CD4-positive, alpha-beta T cell treated with Interleukin-17A for 4 hours (primary cell): ENCODE results near the gene SEMA5A.

Experiments used
- DNase-seq: peaks from one replicate; pipeline ENCODE4 v3.0.0-alpha.2; 2020; ENCODE audit warnings: mixed read lengths

The SEMA5A gene

GRCh38 chr5:9513827-9514226, 32.0 kb downstream of the SEMA5A start:
- no peak for DNase-seq

- no peak for DNase-seq
These were observed 33.4 kb downstream of the SEMA5A start for GRCh38 chr5:9512457-9512856.

- no peak for DNase-seq
These were observed 37.9 kb downstream of the SEMA5A start for GRCh38 chr5:9507974-9508373.

- no peak for DNase-seq
These were observed 40.6 kb downstream of the SEMA5A start for GRCh38 chr5:9505225-9505624.

GRCh38 chr5:9502864-9503263, 43.0 kb downstream of the SEMA5A start:
- DNase-seq = no peak

GRCh38 chr5:9502050-9502834, 43.6 kb downstream of the SEMA5A start:
- DNase-seq = no peak

- DNase-seq = no peak
These were observed 45.2 kb downstream of the SEMA5A start for GRCh38 chr5:9500625-9501024.

- no peak for DNase-seq
These were observed 45.7 kb downstream of the SEMA5A start for GRCh38 chr5:9500193-9500592.

GRCh38 chr5:9499498-9499876, 46.4 kb downstream of the SEMA5A start:
- no peak for DNase-seq

- no peak for DNase-seq
These were observed 47.1 kb downstream of the SEMA5A start for GRCh38 chr5:9498541-9499497.

- no peak for DNase-seq
These were observed 48.5 kb downstream of the SEMA5A start for GRCh38 chr5:9497347-9497746.

- DNase-seq = no peak
These were observed 49.1 kb downstream of the SEMA5A start for GRCh38 chr5:9496801-9497200.

GRCh38 chr5:9495121-9495520, 50.8 kb downstream of the SEMA5A start:
- no peak for DNase-seq

- no peak for DNase-seq
These were observed 51.6 kb downstream of the SEMA5A start for GRCh38 chr5:9494301-9494700.

GRCh38 chr5:9490494-9491097, 55.3 kb downstream of the SEMA5A start:
- DNase-seq = no peak

- no peak for DNase-seq
These were observed 62.1 kb downstream of the SEMA5A start for GRCh38 chr5:9483779-9484178.

GRCh38 chr5:9483243-9483642, 62.6 kb downstream of the SEMA5A start:
- DNase-seq = no peak

- no peak for DNase-seq
These were observed 63.5 kb downstream of the SEMA5A start for GRCh38 chr5:9482381-9482780.

- no peak for DNase-seq
These were observed 65.4 kb downstream of the SEMA5A start for GRCh38 chr5:9480499-9480898.

- DNase-seq = no peak
These were observed 65.9 kb downstream of the SEMA5A start for GRCh38 chr5:9479990-9480389.

- DNase-seq = no peak
These were observed 66.5 kb downstream of the SEMA5A start for GRCh38 chr5:9479361-9479760.

- DNase-seq = no peak
These were observed 68.3 kb downstream of the SEMA5A start for GRCh38 chr5:9477537-9477936.

GRCh38 chr5:9474219-9475002, 71.5 kb downstream of the SEMA5A start:
- no peak for DNase-seq
